ENCODE measurements around the gene KIF1A.

The KIF1A gene

GRCh38 chr2:240762971-240763370, 57.0 kb downstream of the KIF1A start:
- no peak for DNase-seq (ENCODE audit: low read depth)

- DNase-seq (ENCODE audit: low read depth): no peak
Observed at GRCh38 chr2:240762249-240762648, 57.8 kb downstream of the KIF1A start.

GRCh38 chr2:240760576-240761246, 59.3 kb downstream of the KIF1A start:
- no peak for DNase-seq (ENCODE audit: low read depth)

- no peak for DNase-seq (ENCODE audit: low read depth)
Observed at GRCh38 chr2:240760121-240760520, 59.9 kb downstream of the KIF1A start.

GRCh38 chr2:240759459-240759858, 60.6 kb downstream of the KIF1A start:
- DNase-seq (ENCODE audit: low read depth): no peak

- no peak for DNase-seq (ENCODE audit: low read depth)
Observed at GRCh38 chr2:240757086-240757614, 62.9 kb downstream of the KIF1A start.

- DNase-seq (ENCODE audit: low read depth): no peak
Observed at GRCh38 chr2:240752209-240752608, 67.8 kb downstream of the KIF1A start.

- no peak for DNase-seq (ENCODE audit: low read depth)
Observed at GRCh38 chr2:240750409-240750808, 69.6 kb downstream of the KIF1A start.

- no peak for DNase-seq (ENCODE audit: low read depth)
Observed at GRCh38 chr2:240749516-240749915, 70.5 kb downstream of the KIF1A start.

GRCh38 chr2:240747256-240747655, 72.8 kb downstream of the KIF1A start:
- no peak for DNase-seq (ENCODE audit: low read depth)

GRCh38 chr2:240746671-240747070, 73.3 kb downstream of the KIF1A start:
- DNase-seq (ENCODE audit: low read depth): no peak

- DNase-seq (ENCODE audit: low read depth): no peak
Observed at GRCh38 chr2:240745962-240746361, 74.1 kb downstream of the KIF1A start.

- DNase-seq (ENCODE audit: low read depth): no peak
Observed at GRCh38 chr2:240745456-240745855, 74.6 kb downstream of the KIF1A start.

- DNase-seq (ENCODE audit: low read depth): no peak
Observed at GRCh38 chr2:240742602-240743095, 77.4 kb downstream of the KIF1A start.

GRCh38 chr2:240741091-240741490, 78.9 kb downstream of the KIF1A start:
- no peak for DNase-seq (ENCODE audit: low read depth)

- DNase-seq (ENCODE audit: low read depth): no peak
Observed at GRCh38 chr2:240739797-240740196, 80.2 kb downstream of the KIF1A start.

- no peak for DNase-seq (ENCODE audit: low read depth)
Observed at GRCh38 chr2:240737958-240738357, 82.1 kb downstream of the KIF1A start.

GRCh38 chr2:240737512-240737911, 82.5 kb downstream of the KIF1A start:
- DNase-seq (ENCODE audit: low read depth): no peak

GRCh38 chr2:240736281-240737250, 83.5 kb downstream of the KIF1A start:
- no peak for DNase-seq (ENCODE audit: low read depth)

- no peak for DNase-seq (ENCODE audit: low read depth)
Observed at GRCh38 chr2:240735476-240735875, 84.5 kb downstream of the KIF1A start.

- no peak for DNase-seq (ENCODE audit: low read depth)
Observed at GRCh38 chr2:240734756-240735155, 85.3 kb downstream of the KIF1A start.

- DNase-seq (ENCODE audit: low read depth): no peak
Observed at GRCh38 chr2:240733803-240734495, 86.1 kb downstream of the KIF1A start.

All from activated T-helper 9 cell treated with anti-CD3 and anti-CD28 coated beads, Interleukin-2, amount 50 U/mL, for 16 hours (primary cell).